Astrocyte (in vitro differentiated cells and primary cell): ENCODE measurements around the gene WDR75.

Experiments used
- EZH2 ChIP-seq: IDR thresholded peaks from 2 replicates; pipeline ENCODE4 v1.6.1; 2012; ENCODE audit warnings: mild to moderate bottlenecking, low read length, inconsistent platforms; ENCODE audit not compliant: insufficient read depth
- TF ChIP-seq, protein P1 (sequence below): IDR thresholded peaks from 2 replicates; pipeline ENCODE4 v1.5.1; 2011; ENCODE audit warnings: low read depth, mild to moderate bottlenecking, inconsistent platforms, low read length, moderate library complexity; ENCODE audit not compliant: insufficient read depth

DNA sequence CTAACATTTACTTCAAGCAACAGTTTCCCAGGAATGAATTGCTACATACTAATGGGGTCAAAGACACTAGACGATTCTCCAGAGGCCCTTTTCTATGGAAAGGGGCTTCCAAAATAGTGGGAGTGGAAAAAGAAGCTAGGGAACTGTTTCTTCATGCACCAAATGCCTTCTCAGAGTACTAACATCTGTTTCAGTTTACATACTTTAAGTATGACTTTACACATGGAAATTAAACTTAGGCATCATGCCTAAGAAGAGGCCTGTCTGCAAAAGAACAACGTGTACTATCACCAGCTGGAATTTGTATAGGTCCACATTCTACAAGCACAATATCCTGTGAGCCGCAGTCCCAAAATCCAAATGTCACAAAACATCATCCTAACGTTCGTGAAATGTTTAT, 29.4 kb upstream of the WDR75 start:
- TF ChIP-seq, protein P1, sequence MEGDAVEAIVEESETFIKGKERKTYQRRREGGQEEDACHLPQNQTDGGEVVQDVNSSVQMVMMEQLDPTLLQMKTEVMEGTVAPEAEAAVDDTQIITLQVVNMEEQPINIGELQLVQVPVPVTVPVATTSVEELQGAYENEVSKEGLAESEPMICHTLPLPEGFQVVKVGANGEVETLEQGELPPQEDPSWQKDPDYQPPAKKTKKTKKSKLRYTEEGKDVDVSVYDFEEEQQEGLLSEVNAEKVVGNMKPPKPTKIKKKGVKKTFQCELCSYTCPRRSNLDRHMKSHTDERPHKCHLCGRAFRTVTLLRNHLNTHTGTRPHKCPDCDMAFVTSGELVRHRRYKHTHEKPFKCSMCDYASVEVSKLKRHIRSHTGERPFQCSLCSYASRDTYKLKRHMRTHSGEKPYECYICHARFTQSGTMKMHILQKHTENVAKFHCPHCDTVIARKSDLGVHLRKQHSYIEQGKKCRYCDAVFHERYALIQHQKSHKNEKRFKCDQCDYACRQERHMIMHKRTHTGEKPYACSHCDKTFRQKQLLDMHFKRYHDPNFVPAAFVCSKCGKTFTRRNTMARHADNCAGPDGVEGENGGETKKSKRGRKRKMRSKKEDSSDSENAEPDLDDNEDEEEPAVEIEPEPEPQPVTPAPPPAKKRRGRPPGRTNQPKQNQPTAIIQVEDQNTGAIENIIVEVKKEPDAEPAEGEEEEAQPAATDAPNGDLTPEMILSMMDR = no peak
- no peak for TF ChIP-seq EZH2
